Activated CD8-positive, alpha-beta memory T cell treated with anti-CD3 and anti-CD28 coated beads for 24 hours (primary cell): ENCODE data around the gene SFXN4.

Experiments used
- DNase-seq: peaks from one replicate; pipeline ENCODE4 v3.0.0-alpha.2; 2020

Gene SFXN4

GRCh38 chr10:119165171-119166117 is at the start of gene SFXN4:
SFXN4 (minus strand) TSS chr10:119165714; CDS start chr10:119165647, 67 bp downstream.
- peak; percentile 93 for DNase-seq

DNA sequence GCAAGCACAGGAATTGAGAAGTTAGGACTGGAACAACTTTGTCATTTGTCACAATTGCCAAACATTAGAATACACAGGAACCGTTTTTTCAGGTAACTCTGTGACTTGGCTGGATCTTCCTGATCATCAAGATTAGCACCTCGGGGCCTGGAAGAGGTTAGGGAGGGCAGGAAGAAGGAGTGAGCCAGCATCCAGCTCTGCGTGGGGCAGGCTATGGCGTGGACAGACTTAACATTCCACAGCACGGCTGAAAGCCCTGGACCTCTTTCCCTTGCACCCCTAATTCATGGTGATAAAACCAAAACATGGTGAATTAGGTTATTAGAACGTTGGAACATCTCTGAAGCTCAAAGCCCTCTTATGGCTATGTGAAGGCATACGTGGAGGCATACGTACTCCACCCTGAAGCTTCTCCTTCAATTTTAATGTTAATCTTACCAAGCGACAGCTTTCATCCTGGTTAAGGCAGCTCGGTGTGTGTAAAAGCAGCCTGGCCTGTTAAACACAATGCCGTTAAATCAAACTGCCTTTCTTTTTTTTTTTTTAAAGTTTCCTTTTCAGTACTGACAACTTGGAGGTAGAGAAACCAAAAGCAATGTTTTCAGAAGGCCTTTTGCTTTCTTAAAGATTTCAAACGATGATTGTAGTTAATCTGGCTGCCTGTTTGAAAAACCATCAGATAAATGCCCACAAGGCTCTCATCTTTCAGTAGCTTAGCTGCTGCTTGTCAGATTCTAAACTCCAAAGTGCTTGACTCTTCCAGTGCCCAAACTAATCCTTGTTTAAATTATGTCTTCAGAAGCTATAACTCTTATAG is 46.3 kb upstream of the SFXN4 start:
- DNase-seq, result no peak

DNA sequence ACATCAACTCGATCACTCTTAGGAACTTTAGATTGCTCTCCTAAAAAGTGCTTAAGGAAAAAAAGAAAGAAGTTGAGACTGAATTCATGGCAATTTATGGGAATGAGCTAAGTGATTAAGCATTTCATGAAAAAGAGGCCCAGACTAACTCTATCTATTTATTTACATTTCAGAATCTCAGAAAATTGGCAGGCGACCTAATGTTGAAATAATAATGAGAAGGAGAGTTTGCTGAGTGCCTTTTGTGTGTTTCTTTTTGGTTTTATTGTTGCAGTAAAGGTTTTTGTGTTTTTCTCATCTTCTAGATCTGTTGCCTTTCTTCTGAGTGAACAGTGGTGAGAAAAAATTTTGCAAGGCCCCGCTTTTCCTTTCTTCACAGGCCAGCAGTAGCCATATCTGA is 45.7 kb upstream of the SFXN4 start:
- no peak for DNase-seq

DNA sequence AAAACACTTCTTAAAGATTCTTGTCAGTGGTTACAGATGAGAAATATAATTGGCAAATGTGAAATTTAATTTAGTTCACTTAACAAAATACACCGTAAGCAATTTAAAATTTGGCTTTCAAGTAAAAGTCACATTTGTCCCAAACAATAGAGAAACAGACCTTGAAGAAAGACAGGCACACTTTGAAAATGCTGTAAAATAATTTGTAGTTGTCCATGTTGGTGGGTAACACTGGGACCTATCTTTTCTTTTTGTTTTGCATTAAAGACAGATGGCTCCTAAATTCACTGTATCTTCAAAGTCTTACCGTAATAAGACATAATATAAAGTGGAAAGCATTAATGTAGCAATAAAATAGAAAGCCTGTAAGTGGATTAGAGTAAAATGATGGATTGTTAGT is 45.1 kb upstream of the SFXN4 start:
- no peak for DNase-seq

GRCh38 chr10:119209736-119210355 is 44.3 kb upstream of the SFXN4 start:
- no peak for DNase-seq

- DNase-seq, result peak; percentile 79
These were observed 43.7 kb upstream of the SFXN4 start for GRCh38 chr10:119209035-119209735.

- no peak for DNase-seq
These were observed 43.0 kb upstream of the SFXN4 start for GRCh38 chr10:119208553-119208940.

DNA sequence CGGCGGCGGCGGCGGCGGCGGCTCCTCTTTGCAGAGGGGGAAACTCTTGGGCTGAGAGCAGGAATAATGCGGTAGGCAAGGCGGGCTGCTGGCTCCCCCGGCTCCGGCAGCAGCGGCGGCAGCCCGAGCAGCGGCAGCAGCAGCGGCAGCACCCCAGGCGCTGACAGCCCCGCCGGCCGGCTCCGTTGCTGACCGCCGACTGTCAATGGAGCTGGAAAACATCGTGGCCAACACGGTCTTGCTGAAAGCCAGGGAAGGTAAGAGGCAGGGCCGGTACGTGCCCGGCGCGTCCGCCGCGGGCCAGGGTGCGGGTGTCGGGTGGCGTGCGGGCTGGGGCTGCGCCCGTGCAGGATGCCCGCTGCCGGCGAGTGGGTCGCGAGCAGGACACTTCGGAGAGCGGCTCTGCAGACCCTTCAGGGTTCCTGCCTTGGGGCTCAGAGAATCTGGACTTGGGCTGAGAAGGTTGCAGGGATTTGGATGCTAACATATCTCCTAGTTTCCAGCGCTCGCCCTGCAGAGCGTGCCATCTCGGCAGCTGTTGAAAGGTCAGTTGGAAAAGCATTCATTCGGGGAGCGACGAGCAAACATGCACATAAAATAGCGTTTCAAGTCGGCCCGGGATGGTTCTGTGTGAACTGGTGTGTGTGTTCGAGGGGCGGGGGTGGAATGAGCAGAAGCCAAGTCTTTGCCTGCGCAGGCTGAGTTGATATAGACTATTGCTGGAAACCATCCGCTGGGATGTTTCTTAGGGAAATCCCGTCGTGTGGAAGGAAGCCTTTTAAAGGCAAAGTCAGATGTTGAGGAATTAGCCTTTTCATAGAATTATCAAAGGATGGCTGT is 42.4 kb upstream of the SFXN4 start:
- DNase-seq, result peak; percentile 81

GRCh38 chr10:119207366-119207666 is 41.8 kb upstream of the SFXN4 start, which contains the start of gene GRK5:
GRK5 (plus strand) TSS chr10:119207571; CDS start chr10:119207918, 347 bp downstream.
- DNase-seq, result peak; percentile 94

- DNase-seq, result peak; percentile 91
These were observed 41.3 kb upstream of the SFXN4 start for GRCh38 chr10:119206603-119207365.

DNA sequence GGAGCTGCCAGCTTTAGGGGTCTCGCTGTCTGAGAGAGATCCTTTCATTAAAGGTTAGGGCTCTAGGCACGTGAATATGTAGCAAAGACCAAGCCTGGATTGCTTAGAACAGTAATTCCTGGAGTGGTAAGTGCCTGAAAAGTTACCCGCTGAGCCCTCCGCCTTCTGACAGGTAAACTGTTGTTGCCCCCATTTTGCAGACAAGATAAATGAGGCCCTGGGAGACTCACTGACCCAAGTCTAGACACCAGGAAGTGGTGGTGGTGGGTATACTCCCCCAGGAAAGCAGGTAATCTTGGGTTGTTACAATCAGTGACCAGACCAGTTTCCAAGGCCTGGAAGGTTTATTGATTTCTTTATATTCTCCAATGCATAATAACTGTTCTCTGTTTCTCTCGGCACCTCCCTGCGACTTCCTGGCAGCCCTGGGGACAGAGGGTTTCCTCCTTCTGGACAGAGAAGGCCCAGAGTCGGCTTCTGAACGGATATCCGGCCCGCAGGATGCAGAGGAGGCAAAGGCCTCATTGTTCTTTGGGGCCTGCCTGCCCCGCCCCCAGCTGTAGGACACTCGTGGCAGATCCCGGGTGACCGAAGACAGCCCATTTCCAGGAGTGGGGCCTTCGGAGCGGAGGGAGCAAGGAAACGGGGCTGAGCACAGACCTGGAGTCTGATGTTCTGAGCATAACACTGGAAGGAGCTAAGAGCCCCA is 40.5 kb upstream of the SFXN4 start:
- DNase-seq, result peak; percentile 62

- DNase-seq, result no peak
These were observed 37.5 kb upstream of the SFXN4 start for GRCh38 chr10:119203006-119203405.

GRCh38 chr10:119201233-119201632 is 35.7 kb upstream of the SFXN4 start:
- DNase-seq, result no peak

DNA sequence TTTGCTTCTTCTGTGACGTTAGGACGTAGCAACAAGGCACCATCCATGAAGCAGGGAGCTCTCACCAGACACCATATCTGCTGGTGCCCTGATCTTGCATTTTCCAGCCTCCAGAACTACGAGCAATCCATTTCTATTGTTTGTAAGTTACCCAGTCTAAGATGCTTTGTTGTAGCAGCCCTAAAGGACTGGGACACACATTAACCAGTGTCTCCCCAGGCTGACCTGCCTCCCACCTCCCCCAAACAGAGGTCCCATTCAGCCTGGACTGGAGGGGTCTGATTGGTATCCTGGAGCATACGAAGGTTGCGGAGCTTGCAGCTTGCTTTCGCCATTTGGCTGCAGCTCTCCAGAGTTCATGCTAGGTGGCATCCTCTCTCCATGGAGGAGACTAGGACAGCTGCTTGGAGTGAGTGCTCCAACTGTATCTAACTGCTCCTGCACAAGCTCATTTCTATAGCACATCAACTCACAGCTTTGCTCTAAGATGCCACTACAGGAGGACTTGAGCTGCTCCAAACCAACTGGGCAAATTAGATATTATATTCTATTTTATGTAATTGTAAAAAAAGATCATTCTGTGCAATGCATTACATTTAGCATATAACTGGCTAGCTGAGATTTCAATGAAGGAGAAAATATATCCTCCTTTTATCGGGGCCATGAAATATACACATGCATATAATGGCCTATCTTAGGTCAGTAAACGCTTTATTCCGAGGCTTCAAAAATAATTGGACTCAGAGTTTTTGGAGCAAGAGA is 33.9 kb upstream of the SFXN4 start:
- peak; percentile 63 for DNase-seq

DNA sequence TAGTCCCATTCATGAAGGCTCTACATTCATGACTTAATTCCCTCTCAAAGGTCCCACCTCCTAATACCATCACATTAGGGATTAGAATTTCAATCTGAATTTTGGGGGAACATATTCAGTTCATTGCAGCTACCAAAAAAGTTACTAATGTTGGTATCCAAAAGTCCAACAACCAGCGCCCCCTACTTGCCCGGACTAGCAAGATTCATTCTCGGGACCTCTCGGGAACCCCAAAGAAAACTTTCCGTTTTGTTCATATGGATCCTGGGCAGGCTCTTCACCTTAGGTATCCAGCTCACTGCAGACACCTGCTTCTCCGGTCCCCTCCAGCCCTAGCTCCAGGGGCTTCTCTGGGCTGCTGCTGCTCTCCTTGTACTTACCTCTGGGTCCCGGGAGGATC is 32.9 kb upstream of the SFXN4 start:
- DNase-seq, result no peak

- DNase-seq, result no peak
These were observed 32.4 kb upstream of the SFXN4 start for GRCh38 chr10:119197921-119198320.

DNA sequence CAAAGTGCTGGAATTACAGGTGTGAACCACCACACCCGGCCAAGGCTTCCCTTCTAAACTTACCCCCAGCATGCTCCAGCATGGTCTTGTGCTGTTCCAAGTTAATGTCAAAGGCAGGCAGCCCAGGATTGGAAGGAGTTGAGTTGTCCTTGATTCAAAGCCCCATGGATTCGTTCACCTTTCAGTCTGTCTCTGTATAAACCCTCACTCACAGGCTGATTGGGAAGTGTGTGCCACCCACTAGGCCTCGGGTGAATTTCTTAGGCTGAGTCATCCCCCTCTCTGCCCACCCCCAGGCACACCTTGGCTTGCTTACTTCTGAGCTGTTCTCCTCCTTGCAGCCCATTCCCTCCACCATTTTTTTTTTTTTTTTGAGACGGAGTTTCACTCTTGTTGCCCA is 26.4 kb upstream of the SFXN4 start:
- no peak for DNase-seq

GRCh38 chr10:119190954-119191785 is 25.7 kb upstream of the SFXN4 start:
- DNase-seq, result no peak

DNA sequence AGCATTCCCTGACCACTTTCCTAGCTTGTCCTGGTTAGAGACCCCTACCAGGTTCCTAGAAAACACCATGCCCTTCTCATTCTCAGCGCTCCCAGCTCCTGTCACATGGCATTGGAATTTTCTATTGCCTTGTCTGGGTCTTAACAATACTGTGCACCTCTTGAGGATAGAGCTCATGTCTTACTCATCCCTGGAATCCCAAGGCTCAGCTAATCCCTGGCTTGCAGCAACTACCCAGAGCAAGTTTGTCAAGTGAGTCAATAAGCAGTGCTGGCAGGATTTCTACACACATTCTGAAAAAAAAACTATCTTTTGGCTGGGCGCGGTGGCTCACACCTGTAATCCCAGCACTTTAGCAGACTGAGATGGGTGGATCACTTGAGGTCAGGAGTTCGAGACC is 24.8 kb upstream of the SFXN4 start:
- DNase-seq, result no peak
